HG03064 (cell line): ENCODE measurements around the gene ZNF451.

Experiments
- ATAC-seq: cut with Tn5 transposase; IDR thresholded peaks from one replicate; pipeline ENCODE4 v1.9.1; 2021; ENCODE audit warnings: low read depth; ENCODE audit not compliant: unreplicated experiment

The ZNF451 gene

DNA sequence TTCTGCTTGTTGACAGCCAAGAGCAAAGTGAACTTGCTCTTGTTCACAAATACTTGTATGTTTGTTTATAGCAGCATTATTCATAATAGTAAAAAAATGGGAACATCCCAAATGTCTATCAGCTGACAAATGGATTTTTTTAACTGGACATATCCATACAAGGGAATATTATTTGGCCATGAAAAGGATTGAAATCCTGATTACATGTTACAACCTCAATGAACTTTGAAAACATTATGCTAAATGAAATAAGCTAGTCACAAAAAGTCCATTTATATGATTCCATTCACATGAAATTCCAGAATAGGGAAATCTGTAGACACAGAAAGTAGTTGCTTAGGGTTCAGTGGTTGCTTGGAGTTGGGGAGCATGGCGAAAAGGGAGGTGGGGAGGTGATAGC lies 53.7 kb downstream of the ZNF451 start:
- ATAC-seq, result no peak

- no peak for ATAC-seq
Observed at GRCh38 chr6:57147401-57147800, 57.4 kb downstream of the ZNF451 start.

DNA sequence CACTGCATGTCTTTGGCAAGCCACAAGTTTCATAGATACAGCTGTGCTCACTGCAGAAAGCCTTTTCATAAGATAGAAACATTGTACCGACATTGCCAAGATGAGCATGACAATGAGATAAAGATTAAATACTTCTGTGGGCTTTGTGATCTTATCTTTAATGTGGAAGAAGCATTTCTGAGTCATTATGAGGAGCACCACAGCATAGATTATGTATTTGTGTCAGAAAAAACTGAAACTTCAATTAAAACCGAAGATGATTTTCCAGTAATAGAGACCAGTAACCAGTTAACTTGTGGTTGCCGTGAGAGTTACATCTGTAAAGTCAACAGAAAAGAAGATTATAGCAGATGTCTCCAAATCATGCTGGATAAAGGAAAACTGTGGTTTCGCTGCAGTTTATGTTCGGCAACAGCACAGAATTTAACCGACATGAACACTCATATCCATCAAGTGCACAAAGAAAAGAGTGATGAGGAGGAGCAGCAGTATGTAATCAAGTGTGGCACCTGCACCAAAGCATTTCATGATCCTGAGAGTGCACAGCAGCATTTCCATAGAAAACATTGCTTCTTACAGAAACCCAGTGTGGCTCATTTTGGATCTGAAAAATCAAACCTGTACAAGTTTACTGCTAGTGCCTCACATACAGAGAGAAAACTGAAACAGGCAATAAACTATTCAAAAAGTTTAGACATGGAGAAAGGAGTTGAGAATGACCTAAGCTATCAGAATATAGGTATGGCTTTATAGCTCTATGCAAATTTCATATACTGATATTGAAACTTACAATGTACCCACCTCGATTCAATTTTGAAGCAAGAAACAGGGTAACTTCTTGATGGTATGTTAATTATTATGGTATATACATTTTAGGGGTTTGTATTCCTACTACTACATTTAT lies 58.2 kb downstream of the ZNF451 start:
- ATAC-seq, result no peak

DNA sequence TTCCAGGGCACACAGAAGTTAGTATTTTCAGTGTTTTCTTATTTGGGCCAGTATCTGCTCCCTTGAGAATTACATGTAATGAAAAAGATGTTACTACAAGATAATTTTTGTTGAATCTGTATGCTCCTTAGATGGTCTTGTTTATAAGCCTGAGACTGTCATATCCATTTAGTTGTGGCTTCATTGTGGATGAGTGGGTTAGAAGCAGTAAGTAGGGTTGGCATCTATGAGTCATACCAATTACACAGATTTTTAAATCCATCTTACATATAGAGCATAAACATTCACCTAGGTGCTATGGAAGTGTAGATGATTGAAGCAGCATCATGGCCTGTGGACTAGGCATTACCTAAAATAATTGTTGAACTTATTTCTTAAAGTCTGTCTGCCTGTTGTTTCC lies 68.7 kb downstream of the ZNF451 start:
- no peak for ATAC-seq

- no peak for ATAC-seq
Observed at GRCh38 chr6:57159127-57159526, 69.1 kb downstream of the ZNF451 start.

- no peak for ATAC-seq
Observed at GRCh38 chr6:57162028-57162427, 72.0 kb downstream of the ZNF451 start.

DNA sequence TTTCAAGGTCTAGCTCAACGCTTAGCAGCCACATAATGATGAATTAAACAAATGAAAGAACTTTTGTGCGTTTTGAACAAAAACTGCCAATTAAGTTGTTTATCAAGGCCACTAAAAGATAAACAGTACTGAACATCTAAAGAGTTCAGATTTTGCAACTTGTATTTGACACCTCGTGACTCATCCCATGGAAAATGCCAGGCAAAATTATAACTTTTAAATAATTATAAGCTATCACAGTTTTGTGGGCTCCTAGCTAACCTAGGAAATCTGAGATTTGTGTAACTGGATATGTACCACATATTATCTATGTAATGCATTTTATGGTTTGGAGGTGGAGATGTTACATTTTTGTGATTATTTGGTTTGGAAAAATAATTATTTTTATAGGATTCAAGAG lies 72.5 kb downstream of the ZNF451 start:
- no peak for ATAC-seq

DNA sequence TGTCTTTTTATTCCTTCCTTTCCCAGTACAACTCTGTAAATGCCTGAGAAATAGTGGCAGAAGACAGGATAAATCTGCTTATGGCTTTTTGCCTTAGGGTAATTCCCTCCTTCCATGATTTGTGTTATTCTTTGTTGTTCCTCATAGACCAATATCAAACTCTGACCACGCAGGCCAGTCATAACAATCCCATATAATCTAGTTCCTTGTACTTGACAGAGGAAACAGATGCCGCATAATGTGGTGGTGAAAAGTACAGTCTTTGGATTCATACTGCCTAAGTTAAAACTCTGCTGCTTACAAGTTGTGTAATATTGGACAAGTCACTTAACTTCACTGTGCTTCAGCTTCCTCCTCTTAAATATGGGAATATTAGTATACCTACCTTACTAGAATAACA lies 74.0 kb downstream of the ZNF451 start:
- ATAC-seq, result no peak

- ATAC-seq, result no peak
Observed at GRCh38 chr6:57165080-57165479, 75.1 kb downstream of the ZNF451 start.

DNA sequence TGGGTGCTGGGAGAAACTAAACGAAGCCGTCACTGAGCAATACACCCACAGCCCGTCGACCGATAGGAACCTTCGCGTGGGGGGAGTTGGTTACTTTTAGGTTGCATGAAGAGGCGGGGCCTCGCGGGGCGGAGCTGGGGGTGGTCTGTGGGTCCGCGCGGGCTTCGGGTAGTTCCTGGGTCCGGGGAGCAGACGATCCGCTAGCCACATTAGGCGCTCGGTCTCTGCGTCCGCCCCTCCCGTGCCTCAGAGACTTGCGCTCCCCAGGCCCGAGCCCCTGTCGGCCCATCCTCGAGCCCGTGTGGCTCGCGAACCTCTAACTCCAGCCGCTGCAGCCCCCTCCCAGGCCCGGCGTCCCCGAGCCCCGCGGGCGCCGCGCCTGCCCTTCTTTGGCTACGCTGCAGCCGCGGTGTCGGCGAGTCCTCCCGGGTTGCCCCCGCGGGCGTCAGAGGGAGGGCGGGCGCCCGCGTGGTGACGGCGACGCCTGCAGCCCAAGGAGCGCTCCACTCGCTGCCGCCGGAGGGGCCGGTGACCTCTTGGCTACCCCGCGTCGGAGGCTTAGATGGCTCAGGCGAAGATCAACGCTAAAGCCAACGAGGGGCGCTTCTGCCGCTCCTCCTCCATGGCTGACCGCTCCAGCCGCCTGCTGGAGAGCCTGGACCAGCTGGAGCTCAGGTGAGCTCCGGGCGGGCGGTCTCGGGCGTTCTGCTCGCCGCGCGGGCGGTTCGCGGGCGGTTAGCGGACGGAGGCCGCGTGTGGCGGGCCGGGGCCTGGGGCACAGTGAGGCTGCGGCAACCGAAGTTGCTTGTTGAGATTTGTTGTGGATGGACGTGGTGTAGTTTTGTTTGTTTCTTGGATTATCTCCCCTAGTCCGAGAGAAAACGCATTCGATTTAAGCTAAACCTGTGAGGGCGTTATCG lies 82.4 kb downstream of the ZNF451 start, which contains the start of gene BAG2:
Gene BAG2, plus strand, starts transcription at position 191 of the 920 bp plus-strand sequence. Its CDS starts 372 bp downstream, at position 563.
- peak; percentile 88 for ATAC-seq

GRCh38 chr6:57173056-57173885 lies 83.3 kb downstream of the ZNF451 start:
- ATAC-seq, result no peak

- ATAC-seq, result no peak
Observed at GRCh38 chr6:57173886-57174510, 84.0 kb downstream of the ZNF451 start.

DNA sequence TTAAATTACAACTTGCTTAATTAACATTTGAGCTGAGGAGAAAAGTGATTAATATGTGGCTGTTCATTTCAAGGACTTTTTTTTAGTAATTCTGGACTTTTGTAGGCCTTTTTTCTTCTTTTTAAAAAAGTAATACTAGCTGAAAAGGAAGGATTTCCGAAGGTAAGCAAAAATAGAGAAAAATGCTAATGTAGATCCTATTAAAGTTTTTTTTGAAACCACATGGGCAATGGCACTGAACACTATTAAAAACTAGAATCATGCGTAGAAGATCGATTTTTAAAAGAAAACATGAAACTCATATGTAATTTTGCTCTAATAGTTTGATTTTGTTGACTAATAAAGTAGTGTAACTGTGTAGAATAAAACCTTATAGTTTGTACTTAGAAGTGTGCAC lies 84.5 kb downstream of the ZNF451 start:
- no peak for ATAC-seq

- ATAC-seq, result no peak
Observed at GRCh38 chr6:57177545-57178265, 87.7 kb downstream of the ZNF451 start.

- ATAC-seq, result no peak
Observed at GRCh38 chr6:57180596-57180995, 90.6 kb downstream of the ZNF451 start.

- ATAC-seq, result no peak
Observed at GRCh38 chr6:57182017-57182432, 92.0 kb downstream of the ZNF451 start.

GRCh38 chr6:57183336-57183735 lies 93.3 kb downstream of the ZNF451 start:
- no peak for ATAC-seq

- ATAC-seq, result no peak
Observed at GRCh38 chr6:57190140-57190539, 100.2 kb downstream of the ZNF451 start.

DNA sequence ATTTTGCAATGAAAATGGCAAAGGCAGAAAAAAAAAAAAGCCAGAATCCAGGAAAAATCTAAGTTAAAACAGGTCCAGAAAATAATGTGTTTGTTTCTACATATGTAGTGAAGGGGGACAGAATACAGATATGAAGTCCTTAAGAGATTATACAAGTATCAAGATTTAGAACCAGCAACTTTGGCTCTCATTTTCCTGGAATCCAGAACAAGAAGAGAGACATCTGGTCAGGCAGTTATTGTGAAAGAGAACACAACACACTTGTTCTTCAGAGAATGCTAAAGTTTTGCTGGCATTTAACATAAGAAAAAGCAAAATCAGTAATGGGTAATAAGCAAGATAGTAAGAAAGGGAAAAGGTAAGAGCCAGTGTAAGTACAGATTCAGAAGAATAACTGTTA lies 103.2 kb downstream of the ZNF451 start:
- no peak for ATAC-seq
